Activated T-cell treated with anti-CD3 and anti-CD28 coated beads, Interleukin-2, amount 50 U/mL, for 24 hours (primary cell): ENCODE data around the gene PDCD1.

ENCODE experiments used
- DNase-seq: peaks from one replicate; pipeline ENCODE4 v3.0.0-alpha.2; 2020
- H3K27ac Mint-ChIP-seq: 2 replicates; pipeline ENCODE4 v1.8.0; 2020; ENCODE audit warnings: mild to moderate bottlenecking, mixed read lengths
- H3K27me3 Mint-ChIP-seq: 2 replicates; pipeline ENCODE4 v1.8.0; 2020; ENCODE audit warnings: mixed read lengths
- H3K36me3 Mint-ChIP-seq: 2 replicates; pipeline ENCODE4 v1.8.0; 2020; ENCODE audit warnings: low read depth, mixed read lengths
- H3K4me1 Mint-ChIP-seq: 2 replicates; pipeline ENCODE4 v1.8.0; 2020; ENCODE audit warnings: low read depth, mixed read lengths
- H3K4me3 Mint-ChIP-seq: 2 replicates; pipeline ENCODE4 v1.8.0; 2020; ENCODE audit warnings: mild to moderate bottlenecking, moderate library complexity, mixed read lengths
- H3K9me3 Mint-ChIP-seq: 2 replicates; pipeline ENCODE4 v1.8.0; 2020; ENCODE audit warnings: mixed read lengths

The PDCD1 gene

GRCh38 chr2:241857572-241858121 is 1.0 kb downstream of the PDCD1 start:
- Mint-ChIP-seq H3K4me3 (peak overlapping the region; percentile 88), H3K36me3 (peaks cover 39% of the 10 kb centered on the region), H3K9me3 (no peaks in the 10 kb centered on the region), H3K27me3 (no peaks in the 10 kb centered on the region), H3K4me1 (peaks cover 55% of the 10 kb centered on the region), H3K27ac (peak overlapping the region; percentile 90)
- DNase-seq = no peak

- peaks cover 43% of the 10 kb centered on the region for H3K36me3 Mint-ChIP-seq
- H3K4me3 Mint-ChIP-seq = peak overlapping the region; percentile 88
- DNase-seq = no peak
- H3K4me1 Mint-ChIP-seq = peaks cover 49% of the 10 kb centered on the region
- H3K9me3 Mint-ChIP-seq = no peaks in the 10 kb centered on the region
- H3K27ac Mint-ChIP-seq = peak overlapping the region; percentile 73
- no peaks in the 10 kb centered on the region for H3K27me3 Mint-ChIP-seq
These were observed 1.6 kb downstream of the PDCD1 start for GRCh38 chr2:241857041-241857541.

GRCh38 chr2:241855888-241856422 is 2.7 kb downstream of the PDCD1 start:
- peaks cover 52% of the 10 kb centered on the region for H3K36me3 Mint-ChIP-seq
- peak overlapping the region; percentile 47 for H3K27ac Mint-ChIP-seq
- peaks cover 38% of the 10 kb centered on the region for H3K4me1 Mint-ChIP-seq
- peak overlapping the region; percentile 88 for H3K4me3 Mint-ChIP-seq
- DNase-seq = peak; percentile 29
- no peaks in the 10 kb centered on the region for H3K27me3 Mint-ChIP-seq
- H3K9me3 Mint-ChIP-seq = no peaks in the 10 kb centered on the region

GRCh38 chr2:241855245-241855887 is 3.3 kb downstream of the PDCD1 start:
- Mint-ChIP-seq H3K27me3 (no peaks in the 10 kb centered on the region), H3K36me3 (peaks cover 56% of the 10 kb centered on the region), H3K4me3 (peak overlapping the region; percentile 88), H3K27ac (peak overlapping the region; percentile 47), H3K9me3 (no peaks in the 10 kb centered on the region), H3K4me1 (peaks cover 32% of the 10 kb centered on the region)
- no peak for DNase-seq

- DNase-seq = peak; percentile 28
- Mint-ChIP-seq H3K4me1 (peaks cover 25% of the 10 kb centered on the region), H3K27ac (no peak overlapping the region), H3K4me3 (no peak overlapping the region), H3K9me3 (no peaks in the 10 kb centered on the region), H3K36me3 (peaks cover 59% of the 10 kb centered on the region), H3K27me3 (no peaks in the 10 kb centered on the region)
These were observed 4.1 kb downstream of the PDCD1 start for GRCh38 chr2:241854342-241855244.

- Mint-ChIP-seq H3K27me3 (no peaks in the 10 kb centered on the region), H3K4me3 (no peak overlapping the region), H3K27ac (no peak overlapping the region), H3K4me1 (peaks cover 24% of the 10 kb centered on the region), H3K36me3 (peaks cover 60% of the 10 kb centered on the region), H3K9me3 (no peaks in the 10 kb centered on the region)
- peak; percentile 45 for DNase-seq
These were observed 4.9 kb downstream of the PDCD1 start for GRCh38 chr2:241853651-241854341.

GRCh38 chr2:241852981-241853631 is 5.6 kb downstream of the PDCD1 start:
- H3K36me3 Mint-ChIP-seq = peaks cover 59% of the 10 kb centered on the region
- no peak overlapping the region for H3K27ac Mint-ChIP-seq
- peaks cover 22% of the 10 kb centered on the region for H3K4me1 Mint-ChIP-seq

GRCh38 chr2:241852116-241852980 is 6.3 kb downstream of the PDCD1 start:
- Mint-ChIP-seq H3K36me3 (peaks cover 54% of the 10 kb centered on the region), H3K27ac (no peak overlapping the region), H3K27me3 (no peaks in the 10 kb centered on the region), H3K9me3 (no peaks in the 10 kb centered on the region), H3K4me1 (peaks cover 19% of the 10 kb centered on the region), H3K4me3 (no peak overlapping the region)
- peak; percentile 28 for DNase-seq

More at GRCh38 chr2:241852981-241853631, 5.6 kb downstream of the PDCD1 start:
- peak; percentile 28 for DNase-seq
- no peaks in the 10 kb centered on the region for H3K9me3 Mint-ChIP-seq
- H3K4me3 Mint-ChIP-seq = no peak overlapping the region
- no peaks in the 10 kb centered on the region for H3K27me3 Mint-ChIP-seq

- Mint-ChIP-seq H3K36me3 (peaks cover 47% of the 10 kb centered on the region), H3K9me3 (no peaks in the 10 kb centered on the region), H3K4me3 (no peak overlapping the region), H3K27me3 (no peaks in the 10 kb centered on the region), H3K4me1 (peaks cover 16% of the 10 kb centered on the region), H3K27ac (no peak overlapping the region)
- no peak for DNase-seq
These were observed 7.2 kb downstream of the PDCD1 start for GRCh38 chr2:241851325-241852115.

- peaks cover 44% of the 10 kb centered on the region for H3K36me3 Mint-ChIP-seq
- no peak for DNase-seq
- H3K4me3 Mint-ChIP-seq = no peak overlapping the region
- H3K4me1 Mint-ChIP-seq = peaks cover 19% of the 10 kb centered on the region
- no peaks in the 10 kb centered on the region for H3K9me3 Mint-ChIP-seq
- no peak overlapping the region for H3K27ac Mint-ChIP-seq
- no peaks in the 10 kb centered on the region for H3K27me3 Mint-ChIP-seq
These were observed 8.0 kb downstream of the PDCD1 start for GRCh38 chr2:241850544-241851324.

GRCh38 chr2:241849616-241850543 is 8.8 kb downstream of the PDCD1 start:
- no peak overlapping the region for H3K27ac Mint-ChIP-seq
- no peaks in the 10 kb centered on the region for H3K9me3 Mint-ChIP-seq
- no peaks in the 10 kb centered on the region for H3K27me3 Mint-ChIP-seq
- peaks cover 39% of the 10 kb centered on the region for H3K36me3 Mint-ChIP-seq
- H3K4me3 Mint-ChIP-seq = no peak overlapping the region
- H3K4me1 Mint-ChIP-seq = peaks cover 22% of the 10 kb centered on the region
- no peak for DNase-seq
